RWPE1 (cell line): ENCODE results near the gene ALS2CL.

Experiments used
- CTCF ChIA-PET: fragments of 350-600 bp; sonication (Branson Sonifier 250); formaldehyde crosslinking; extraction: SDS; loops from one replicate; lab custom pipeline; 2021; lab: Yijun Ruan, JAX
- POLR2A ChIA-PET: fragments of 400-600 bp; formaldehyde crosslinking; extraction: SDS; loops from one replicate; lab custom pipeline; 2020; ENCODE audit warnings: antibody characterized with exemption; ENCODE audit not compliant: low non-redundant PET; lab: Yijun Ruan, JAX
- DNase-seq: peaks from one replicate; pipeline ENCODE4 v3.0.0; 2012; ENCODE audit warnings: low spot score
- H3K27ac ChIP-seq: fragments of 450-650 bp; 2 replicates; pipeline ENCODE4 v1.5.1; 2017
- CTCF ChIP-seq: fragments of 450-650 bp; conservative IDR thresholded peaks from 2 replicates; pipeline ENCODE4 v1.5.1; 2017; ENCODE audit warnings: low read depth, mild to moderate bottlenecking

The ALS2CL gene

GRCh38 chr3:46668116-46668515, 25.4 kb downstream of the ALS2CL start:
- CTCF ChIA-PET = interaction anchor here (1.0 kb wide), 1 partner anchor 178 kb away, joined by 3 read pairs; no protein-coding TSS in a partner anchor
- peak overlapping the region; percentile 72 for H3K27ac ChIP-seq
- no peak for TF ChIP-seq CTCF
- POLR2A ChIA-PET = no interaction called here
- DNase-seq = no peak

- DNase-seq = no peak
- ChIA-PET CTCF (no interaction called here), POLR2A (no interaction called here)
- TF ChIP-seq CTCF = no peak
- H3K27ac ChIP-seq = peak overlapping the region; percentile 72
These were observed 25.8 kb downstream of the ALS2CL start for GRCh38 chr3:46667657-46668056.

- no peak for TF ChIP-seq CTCF
- DNase-seq = no peak
- CTCF ChIA-PET = no interaction called here
- POLR2A ChIA-PET = no interaction called here
- H3K27ac ChIP-seq = peak overlapping the region; percentile 72
These were observed 26.3 kb downstream of the ALS2CL start for GRCh38 chr3:46667061-46667621.

GRCh38 chr3:46666453-46666845, 27.0 kb downstream of the ALS2CL start:
- DNase-seq = no peak
- CTCF ChIA-PET = interaction anchor here (0.8 kb wide), 1 partner anchor 178 kb away, joined by 4 read pairs; no protein-coding TSS in a partner anchor
- no peak for TF ChIP-seq CTCF
- POLR2A ChIA-PET = no interaction called here
- peak overlapping the region; percentile 72; the same call in 1 of the 2 replicates for H3K27ac ChIP-seq

- ChIA-PET POLR2A (no interaction called here), CTCF (interaction anchor here (0.8 kb wide), 1 partner anchor 178 kb away, joined by 4 read pairs; no protein-coding TSS in a partner anchor)
- TF ChIP-seq CTCF = no peak
- DNase-seq = no peak
- H3K27ac ChIP-seq = 0 out of 2 replicates have a peak overlapping the region, but pooled peaks have one; percentile 72
These were observed 27.6 kb downstream of the ALS2CL start for GRCh38 chr3:46665763-46666452.

GRCh38 chr3:46664971-46665762, 28.3 kb downstream of the ALS2CL start:
- DNase-seq = no peak
- ChIA-PET CTCF (interaction anchor here (0.6 kb wide), 1 partner anchor 249 kb away, joined by 4 read pairs; no protein-coding TSS in a partner anchor), POLR2A (no interaction called here)
- H3K27ac ChIP-seq = no peak overlapping the region
- no peak for TF ChIP-seq CTCF
